Choroid plexus epithelial cell (primary cell): ENCODE data around the gene RABGAP1L.
"Not testable (repeated sequence)": the region's sequence is repeated elsewhere in the genome, so short reads cannot be mapped to it uniquely, and the experiment has no call there.

Source experiments
- DNase-seq: peaks from one replicate; pipeline ENCODE4 v3.0.0-alpha.2; 2010; ENCODE audit warnings: low read depth
- H3K4me3 ChIP-seq: 2 replicates; pipeline ENCODE4 v1.5.1; 2011; ENCODE audit warnings: low read depth, mild to moderate bottlenecking, control low read depth, low read length, moderate library complexity
- CTCF ChIP-seq: conservative IDR thresholded peaks from 2 replicates; pipeline ENCODE4 v1.5.1; 2011; ENCODE audit warnings: low read depth, mild to moderate bottlenecking, control low read depth, inconsistent platforms, low read length, moderate library complexity

RABGAP1L gene

GRCh38 chr1:174408146-174408545 is 248.8 kb downstream of the RABGAP1L start:
- TF ChIP-seq CTCF, result no peak
- no peak for DNase-seq
- H3K4me3 ChIP-seq, result no peak overlapping the region

- DNase-seq, H3K4me3 ChIP-seq: not testable (repeated sequence)
Observed at GRCh38 chr1:174409801-174410200, 250.5 kb downstream of the RABGAP1L start.

- no peak overlapping the region for H3K4me3 ChIP-seq
- DNase-seq, result peak; percentile 24
- TF ChIP-seq CTCF, result peak; percentile 39
Observed at GRCh38 chr1:174413632-174414031, 254.3 kb downstream of the RABGAP1L start.

GRCh38 chr1:174414203-174414602 is 254.9 kb downstream of the RABGAP1L start:
- no peak overlapping the region for H3K4me3 ChIP-seq
- no peak for DNase-seq

GRCh38 chr1:174415506-174415905 is 256.2 kb downstream of the RABGAP1L start:
- TF ChIP-seq CTCF, result no peak
- H3K4me3 ChIP-seq, result no peak overlapping the region
- no peak for DNase-seq

More at GRCh38 chr1:174414203-174414602, 254.9 kb downstream of the RABGAP1L start:
- no peak for TF ChIP-seq CTCF

- no peak for TF ChIP-seq CTCF
- H3K4me3 ChIP-seq, result no peak overlapping the region
- no peak for DNase-seq
Observed at GRCh38 chr1:174417921-174418320, 258.6 kb downstream of the RABGAP1L start.

- TF ChIP-seq CTCF, result no peak
- no peak overlapping the region for H3K4me3 ChIP-seq
- no peak for DNase-seq
Observed at GRCh38 chr1:174425121-174425520, 265.8 kb downstream of the RABGAP1L start.

GRCh38 chr1:174426153-174426552 is 266.8 kb downstream of the RABGAP1L start:
- H3K4me3 ChIP-seq, result no peak overlapping the region
- DNase-seq, result no peak
- no peak for TF ChIP-seq CTCF
